Choroid plexus epithelial cell (primary cell): ENCODE data around the gene MT1M.
"Not testable (repeated sequence)": the region's sequence is repeated elsewhere in the genome, so short reads cannot be mapped to it uniquely, and the experiment has no call there.

Source experiments
- DNase-seq: peaks from one replicate; pipeline ENCODE4 v3.0.0-alpha.2; 2010; ENCODE audit warnings: low read depth
- H3K4me3 ChIP-seq: 2 replicates; pipeline ENCODE4 v1.5.1; 2011; ENCODE audit warnings: low read depth, mild to moderate bottlenecking, control low read depth, low read length, moderate library complexity
- TF ChIP-seq, protein P1 (sequence below): conservative IDR thresholded peaks from 2 replicates; pipeline ENCODE4 v1.5.1; 2011; ENCODE audit warnings: low read depth, mild to moderate bottlenecking, control low read depth, inconsistent platforms, low read length, moderate library complexity

The MT1M gene

DNA sequence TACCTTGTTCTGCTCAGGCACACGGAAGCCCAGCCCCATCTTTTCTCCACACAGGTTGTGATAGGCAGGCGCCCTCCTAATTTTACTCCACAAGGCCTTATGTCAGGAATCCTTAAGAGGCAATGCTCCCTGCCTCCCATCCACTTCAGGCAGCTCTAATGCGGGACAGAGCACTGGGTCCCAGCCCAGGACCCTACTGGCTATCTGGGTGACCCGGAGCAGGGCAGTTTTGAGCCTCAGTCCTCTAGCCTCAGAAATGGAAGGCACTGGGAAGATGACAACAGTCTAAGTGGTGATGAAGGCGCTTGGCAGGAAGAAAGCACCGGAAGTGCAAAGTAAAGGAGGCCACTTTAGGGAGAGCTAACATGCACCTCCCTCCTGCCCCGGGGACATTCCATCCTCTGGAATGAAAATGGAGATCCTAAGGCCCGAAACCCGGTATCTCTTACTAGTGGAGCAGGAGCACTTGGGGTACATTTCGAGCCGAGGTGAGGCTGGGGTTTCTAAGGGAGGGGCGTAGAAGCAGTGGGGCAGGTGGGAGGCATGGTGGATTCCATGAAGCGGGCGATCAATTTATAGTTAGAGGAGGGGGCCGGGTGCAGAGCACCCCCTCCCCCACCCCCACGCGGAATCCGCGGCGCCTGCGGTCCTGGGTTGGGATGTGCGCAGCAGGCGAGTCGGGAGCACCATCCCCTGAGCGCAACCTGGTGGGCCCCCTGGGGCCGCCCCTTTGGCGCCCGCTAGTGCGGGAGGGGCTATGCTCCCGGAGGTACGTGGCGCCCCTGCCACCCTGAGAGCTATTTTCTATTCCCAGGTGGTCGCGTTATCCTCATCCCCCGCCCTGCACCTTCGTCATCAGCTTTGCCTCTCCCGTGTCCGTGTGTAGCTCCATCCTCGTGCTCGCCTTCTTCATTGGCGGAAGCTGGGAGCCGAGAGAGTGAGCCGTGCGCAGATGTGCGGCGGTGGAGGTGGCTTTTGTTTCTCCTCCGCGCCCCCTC, 30.2 kb downstream of the MT1M start:
- no peak for DNase-seq
- TF ChIP-seq, protein P1, sequence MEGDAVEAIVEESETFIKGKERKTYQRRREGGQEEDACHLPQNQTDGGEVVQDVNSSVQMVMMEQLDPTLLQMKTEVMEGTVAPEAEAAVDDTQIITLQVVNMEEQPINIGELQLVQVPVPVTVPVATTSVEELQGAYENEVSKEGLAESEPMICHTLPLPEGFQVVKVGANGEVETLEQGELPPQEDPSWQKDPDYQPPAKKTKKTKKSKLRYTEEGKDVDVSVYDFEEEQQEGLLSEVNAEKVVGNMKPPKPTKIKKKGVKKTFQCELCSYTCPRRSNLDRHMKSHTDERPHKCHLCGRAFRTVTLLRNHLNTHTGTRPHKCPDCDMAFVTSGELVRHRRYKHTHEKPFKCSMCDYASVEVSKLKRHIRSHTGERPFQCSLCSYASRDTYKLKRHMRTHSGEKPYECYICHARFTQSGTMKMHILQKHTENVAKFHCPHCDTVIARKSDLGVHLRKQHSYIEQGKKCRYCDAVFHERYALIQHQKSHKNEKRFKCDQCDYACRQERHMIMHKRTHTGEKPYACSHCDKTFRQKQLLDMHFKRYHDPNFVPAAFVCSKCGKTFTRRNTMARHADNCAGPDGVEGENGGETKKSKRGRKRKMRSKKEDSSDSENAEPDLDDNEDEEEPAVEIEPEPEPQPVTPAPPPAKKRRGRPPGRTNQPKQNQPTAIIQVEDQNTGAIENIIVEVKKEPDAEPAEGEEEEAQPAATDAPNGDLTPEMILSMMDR = no peak
- peak overlapping the region; percentile 30 for H3K4me3 ChIP-seq

DNA sequence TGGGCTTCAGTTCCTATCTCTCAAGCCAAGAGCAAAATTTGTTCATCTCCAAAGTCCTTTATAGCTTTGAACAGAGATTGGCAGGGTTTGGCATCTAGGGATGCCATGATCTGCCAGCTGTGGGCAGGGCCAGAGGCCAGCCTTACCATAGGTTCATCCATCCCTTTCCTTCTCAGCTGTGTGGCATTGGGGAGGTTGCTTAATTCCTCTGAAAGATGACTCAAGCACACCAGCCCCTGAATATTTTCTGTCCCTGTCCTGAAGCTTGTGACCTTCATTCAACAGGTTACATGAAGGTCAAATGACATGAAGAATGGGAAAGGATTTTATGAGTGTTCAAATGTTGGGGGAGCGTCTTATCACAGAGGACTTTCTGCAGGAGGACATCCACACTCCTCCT, 32.0 kb downstream of the MT1M start:
- no peak for DNase-seq
- no peak overlapping the region for H3K4me3 ChIP-seq
- TF ChIP-seq, protein P1 = no peak

DNA sequence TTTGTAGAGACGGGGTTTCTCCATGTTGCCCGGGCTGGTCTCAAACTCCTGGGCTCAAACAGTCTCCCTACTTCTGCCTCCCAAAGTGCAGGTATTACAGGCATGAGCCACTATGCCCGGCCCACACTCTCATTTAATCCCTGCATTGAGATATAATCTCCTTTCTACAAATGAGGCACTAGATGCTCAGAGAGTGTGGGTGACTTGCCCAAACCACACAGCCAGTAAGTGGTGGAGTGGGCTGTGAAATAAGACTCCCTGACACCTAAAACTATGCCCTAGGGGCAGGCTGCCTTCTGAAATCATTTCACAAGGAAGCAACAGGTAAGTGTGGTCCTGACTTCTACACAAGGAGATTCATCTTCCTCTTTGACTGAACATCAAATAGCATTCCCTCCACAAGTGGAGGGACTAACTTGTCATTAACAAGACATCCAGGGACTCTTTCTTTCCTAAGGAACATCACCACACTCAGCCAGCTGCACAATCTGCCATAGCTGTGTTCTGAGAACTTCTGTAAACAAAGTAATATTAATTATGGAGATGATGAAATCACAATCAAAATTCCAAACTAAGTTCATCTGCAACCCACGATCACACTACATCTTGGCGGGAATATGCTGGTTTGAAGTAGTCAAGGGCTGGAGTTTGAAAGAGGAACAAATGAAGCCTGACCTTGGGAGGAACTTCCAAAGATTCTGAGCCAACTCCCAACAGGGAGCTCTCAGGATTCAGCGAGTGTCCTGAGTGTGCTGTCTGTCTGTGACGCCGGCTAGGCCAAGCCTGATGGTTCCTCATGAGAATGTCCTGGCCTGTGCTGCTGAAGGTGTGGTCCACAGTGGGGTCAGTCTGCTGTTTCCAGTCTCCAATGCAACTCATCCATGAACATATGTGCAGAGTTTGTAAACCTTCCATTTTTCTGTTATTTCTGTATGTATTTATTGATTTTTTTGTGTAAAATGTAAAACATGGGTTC, 33.1 kb downstream of the MT1M start:
- DNase-seq = not testable (repeated sequence)

DNA sequence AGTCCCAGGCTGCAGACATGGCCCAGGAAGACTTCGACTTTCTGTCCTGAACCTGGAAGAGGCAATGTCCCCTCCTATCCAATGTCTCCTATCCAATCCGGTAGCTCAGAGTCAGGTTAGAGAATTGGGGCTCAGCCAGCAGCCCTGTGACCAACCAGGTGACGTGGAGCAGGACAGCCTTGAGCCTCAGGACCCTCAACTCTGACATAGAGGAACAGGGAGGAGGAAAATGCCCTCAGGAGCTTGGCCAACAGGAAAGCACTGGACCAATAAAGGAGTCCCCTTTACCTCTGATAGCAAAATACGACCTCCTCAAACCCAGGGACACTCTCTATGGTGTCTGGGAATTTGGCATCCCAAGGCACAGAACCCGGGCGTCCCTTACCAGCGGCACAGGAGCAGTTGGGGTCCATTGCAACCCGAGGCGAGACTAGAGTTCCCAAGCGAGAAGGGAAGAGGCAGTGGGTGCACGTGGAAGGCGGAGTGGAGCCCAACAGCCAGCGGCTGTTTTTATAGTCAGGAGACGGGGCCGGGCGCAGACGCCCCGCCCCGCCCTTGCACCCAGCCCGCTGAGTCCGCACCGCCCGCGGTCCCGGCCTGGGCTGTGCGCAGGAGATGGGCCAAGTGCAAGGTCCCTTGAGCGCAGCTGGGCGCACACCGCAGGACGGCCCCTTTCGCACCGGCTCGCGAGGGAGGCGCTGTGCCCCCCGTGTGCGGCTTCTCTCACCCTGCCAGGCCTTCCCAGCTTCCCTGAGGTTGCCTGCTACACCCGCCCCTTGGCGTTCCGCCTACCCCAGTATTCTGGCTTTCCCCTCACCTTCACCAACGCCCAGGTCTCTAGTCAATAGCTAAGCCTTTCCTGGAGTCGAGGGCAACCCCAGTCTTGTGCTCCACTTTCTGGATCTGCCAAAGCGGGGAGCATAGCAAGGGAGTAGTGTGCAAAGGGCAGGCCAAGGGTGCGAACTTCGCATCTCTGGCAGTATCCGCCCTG, 35.4 kb downstream of the MT1M start, which contains the start of gene MT1G:
Gene MT1G (minus strand): TSS at position 485 of the 991 bp plus-strand sequence. CDS start 72 bp downstream, at position 413.
- H3K4me3 ChIP-seq = no peak within 1 kb of the TSS
- TF ChIP-seq, protein P1 = no peak
- DNase-seq = peak; percentile 50

More for the DNA sequence above, 33.1 kb downstream of the MT1M start:
- not testable (repeated sequence) for H3K4me3 ChIP-seq

DNA sequence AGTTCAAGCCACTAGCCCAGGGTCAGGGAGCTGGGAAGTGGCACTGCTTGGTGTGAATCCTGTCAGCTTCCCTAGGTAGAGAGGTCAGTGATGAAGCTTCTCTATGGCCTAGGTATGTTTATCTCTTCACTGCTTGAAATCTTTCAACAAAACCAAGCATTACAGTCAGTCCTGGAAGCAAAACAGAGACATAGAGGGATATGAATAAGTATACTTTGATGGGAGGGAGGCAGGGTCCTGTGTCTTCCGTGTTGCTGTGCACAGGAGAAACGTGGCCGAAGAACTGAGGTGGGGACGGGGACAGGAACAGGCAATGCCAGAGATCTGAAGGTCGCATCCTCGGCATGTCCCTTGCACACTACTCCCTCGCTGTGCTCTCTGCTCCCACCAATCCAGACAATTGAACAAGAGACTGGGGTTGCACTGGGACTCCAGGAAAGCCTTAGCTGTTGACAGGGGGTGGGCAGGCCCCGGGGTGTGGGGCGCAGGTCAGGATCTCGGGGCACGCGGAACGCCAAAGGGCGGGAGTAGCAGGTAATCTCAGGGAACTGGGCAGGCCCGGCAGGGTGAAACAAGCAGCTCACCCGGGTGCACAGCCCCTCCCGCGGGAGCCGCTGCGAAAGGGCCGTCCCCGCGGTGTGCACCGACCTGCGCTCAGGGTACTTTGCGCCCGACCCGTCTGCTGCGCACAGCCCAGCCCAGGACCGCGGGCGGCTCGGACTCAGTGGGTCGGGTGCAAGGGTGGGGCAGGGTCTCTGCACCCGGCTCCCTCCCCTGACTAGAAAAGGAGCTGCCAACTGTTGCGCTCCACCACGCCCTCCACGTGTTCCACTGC, 36.8 kb downstream of the MT1M start, which contains the start of gene MT1H:
Gene MT1H (plus strand): TSS at position 810 of the 835 bp plus-strand sequence. CDS start 71 bp downstream, outside the sequence.
- TF ChIP-seq, protein P1 = no peak
- no peak for DNase-seq
- no peak within 1 kb of the TSS for H3K4me3 ChIP-seq

DNA sequence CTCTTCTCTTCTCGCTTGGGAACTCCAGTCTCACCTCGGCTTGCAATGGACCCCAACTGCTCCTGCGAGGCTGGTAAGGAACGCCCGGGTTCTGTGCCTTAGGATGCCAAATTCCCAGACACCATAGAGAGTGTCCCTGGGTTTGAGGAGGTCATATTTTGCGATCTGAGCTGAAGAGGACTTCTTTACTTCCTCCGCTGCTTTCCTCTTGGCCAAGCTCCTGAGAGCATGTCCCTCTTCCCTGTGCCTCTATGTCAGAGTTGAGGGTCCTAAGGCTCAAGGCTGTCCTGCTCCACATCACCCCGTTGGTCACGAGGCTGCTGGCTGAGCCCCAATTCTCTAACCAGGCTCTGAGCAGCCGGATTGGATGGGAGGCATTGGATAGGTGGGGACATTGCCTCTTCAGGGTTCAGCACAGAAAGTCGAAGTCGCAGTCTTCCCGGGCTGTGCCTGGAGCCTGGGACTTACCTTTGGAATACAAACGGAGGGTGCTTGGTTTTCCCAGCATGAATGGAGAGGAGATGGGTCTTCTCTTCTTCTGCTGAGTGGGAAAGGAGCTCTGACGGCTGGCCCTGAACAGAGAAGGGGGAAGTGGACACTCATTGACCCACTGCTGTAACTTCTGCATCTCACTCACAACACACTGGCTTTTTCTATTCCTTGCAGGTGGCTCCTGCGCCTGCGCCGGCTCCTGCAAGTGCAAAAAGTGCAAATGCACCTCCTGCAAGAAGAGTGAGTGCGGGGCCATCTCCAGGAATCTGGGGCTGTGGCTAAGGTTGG, 37.6 kb downstream of the MT1M start:
- no peak for DNase-seq
- TF ChIP-seq, protein P1 = no peak

More for the DNA sequence above, 37.6 kb downstream of the MT1M start:
- H3K4me3 ChIP-seq = no peak overlapping the region
